CD4-positive, alpha-beta memory T cell (primary cell): ENCODE data around the gene OR10A2. TPM values are rescaled to one million over a fixed set of nuclear protein-coding genes. Genes with fewer than 3 reads are reported as not detected.
A peak's percentile ranks its signal among the peaks of the same experiment; 100 is the strongest.

ENCODE experiments used
- CTCF ChIA-PET: fragments of 350-600 bp; sonication (Branson Sonifier 250); formaldehyde crosslinking; loops from one replicate; lab custom pipeline; 2021; ENCODE audit warnings: inconsistent platforms; ENCODE audit not compliant: partially characterized antibody; lab: Charles Lee
- POLR2A ChIA-PET: fragments of 350-600 bp; sonication (Branson Sonifier 250); formaldehyde crosslinking; loops from one replicate; lab custom pipeline; 2021; ENCODE audit not compliant: partially characterized antibody; lab: Charles Lee
- DNase-seq, 5 donors: peaks; one replicate each; pipeline versions ENCODE4 v3.0.0 to v3.0.0-alpha.2; 2020 to 2022; ENCODE audit warnings: mixed read lengths in 1 of 5
- H3K27ac ChIP-seq: one replicate; pipeline ENCODE4 v1.7.0; 2013; ENCODE audit warnings: low read depth, low read length
- H3K27me3 ChIP-seq: 2 replicates; pipeline ENCODE4 v1.7.0; 2013; ENCODE audit warnings: mild to moderate bottlenecking, low read length, moderate library complexity; ENCODE audit not compliant: insufficient read depth
- H3K36me3 ChIP-seq: 2 replicates; pipeline ENCODE4 v1.7.0; 2013; ENCODE audit warnings: mild to moderate bottlenecking, low read length, moderate library complexity; ENCODE audit not compliant: insufficient read depth
- H3K4me1 ChIP-seq: 2 replicates; pipeline ENCODE4 v1.7.0; 2013; ENCODE audit warnings: mild to moderate bottlenecking, low read length, moderate library complexity; ENCODE audit not compliant: insufficient read depth
- H3K4me3 ChIP-seq, 2 donors: one replicate each; pipeline ENCODE4 v1.7.0; 2013; ENCODE audit warnings: low read length in 2 of 2, mild to moderate bottlenecking in 1 of 2
- H3K9me3 ChIP-seq, 2 donors: one replicate each; pipeline ENCODE4 v1.7.0; 2013; ENCODE audit warnings: low read length in 2 of 2, control low read depth in 1 of 2; ENCODE audit not compliant: control insufficient read depth in 1 of 2
- H3K27ac Mint-ChIP-seq, 7 donors: one replicate each; pipeline ENCODE4 v1.8.0; 2020 to 2021; ENCODE audit warnings: mixed read lengths in 7 of 7, mild to moderate bottlenecking in 6 of 7, inconsistent platforms in 3 of 7, moderate library complexity in 3 of 7
- H3K27me3 Mint-ChIP-seq, 2 donors: one replicate each; pipeline ENCODE4 v1.8.0; 2020 to 2021; ENCODE audit warnings: mixed read lengths in 2 of 2
- H3K36me3 Mint-ChIP-seq, 2 donors: one replicate each; pipeline ENCODE4 v1.8.0; 2020 to 2021; ENCODE audit warnings: mixed read lengths in 2 of 2, inconsistent platforms in 1 of 2, mild to moderate bottlenecking in 1 of 2
- H3K4me1 Mint-ChIP-seq, 4 donors: one replicate each; pipeline ENCODE4 v1.8.0; 2020 to 2021; ENCODE audit warnings: mixed read lengths in 4 of 4, mild to moderate bottlenecking in 1 of 4
- H3K4me3 Mint-ChIP-seq, 8 donors: one replicate each; pipeline ENCODE4 v1.8.0; 2020 to 2021; ENCODE audit warnings: mixed read lengths in 8 of 8, mild to moderate bottlenecking in 7 of 8, moderate library complexity in 6 of 8, inconsistent platforms in 3 of 8
- H3K9me3 Mint-ChIP-seq, 8 donors: one replicate each; pipeline ENCODE4 v1.8.0; 2020 to 2021; ENCODE audit warnings: mixed read lengths in 8 of 8, mild to moderate bottlenecking in 5 of 8, inconsistent platforms in 3 of 8, moderate library complexity in 1 of 8
- intact Hi-C: fragments of 100-400 bp; cut with micrococcal nuclease; formaldehyde crosslinking; loops from one replicate; pipeline ENCODE4 v1.15.1; 2023
- polyA plus RNA-seq, 2 donors: library from polyadenylated mRNA; unstranded; fragments of 300-500 nt; fragmentation: Illumina TruSeq; gene quantifications; one replicate each; pipeline ENCODE4 v1.2.3, GENCODE V29; 2021
- total RNA-seq, 2 experiments: library from RNA; stranded (reverse); gene quantifications; one replicate each; pipeline ENCODE4 v1.2.3, GENCODE V29; 2021

OR10A2 gene
- total and polyA plus RNA-seq, 4 experiments from 2014 or later, result not detected

- Mint-ChIP-seq H3K36me3 (no peaks in the 10 kb centered on the region), H3K27ac (peak within 1 kb of the TSS in 1 of 7 donors; percentile 45), H3K4me1 (peaks cover 0 to 2% (median 2%) of the 10 kb centered on the region in 4 donors), H3K4me3 (no peak within 1 kb of the TSS), H3K27me3 (peaks cover 23 to 25% of the 10 kb centered on the region in 2 donors), H3K9me3 (peaks cover 0 to 3% (median 0%) of the 10 kb centered on the region in 8 donors)
- Histone ChIP-seq H3K36me3 (no peaks in the 10 kb centered on the region), H3K4me3 (no peak within 1 kb of the TSS), H3K27ac (no peak within 1 kb of the TSS), H3K27me3 (peaks cover 3% of the 10 kb centered on the region), H3K9me3 (no peaks in the 10 kb centered on the region), H3K4me1 (no peaks in the 10 kb centered on the region)
- POLR2A ChIA-PET, result no interaction called here
- CTCF ChIA-PET, result no interaction called here
- intact Hi-C loops, result no loop called here
- DNase-seq, result no peak
Measured at GRCh38 chr11:6920702-6921101, 57.8 kb downstream of the OR10A2 start, which contains the start of gene OR2D3. Gene OR2D3, plus strand, starts transcription at chr11:6921002. Its CDS starts 0 bp downstream, at chr11:6921002.

Other genes with a start within 250 kb of the OR10A2 start
- 100 to 1,000 TPM; 194 to 198 TPM for gene TPP1, start 243.6 kb upstream of the OR10A2 start, total RNA-seq
- gene TPP1, start 243.6 kb upstream of the OR10A2 start, polyA plus RNA-seq, result 100 to 1,000 TPM; 103 to 144 TPM
- gene DCHS1, start 207.2 kb upstream of the OR10A2 start, total RNA-seq, result 1 to 10 TPM; 6.4 to 6.7 TPM
- 1 to 10 TPM in 1 of 2 donors, under 1 TPM in 1; 0.47 to 2.5 TPM for gene DCHS1, start 207.2 kb upstream of the OR10A2 start, polyA plus RNA-seq
- 10 to 100 TPM; 33.4 to 36.9 TPM for gene MRPL17, start 179.7 kb upstream of the OR10A2 start, total RNA-seq
- gene MRPL17, start 179.7 kb upstream of the OR10A2 start, polyA plus RNA-seq, result 10 to 100 TPM; 12.7 to 42.6 TPM
- not detected for gene OR2AG2, start 91.1 kb upstream of the OR10A2 start, total RNA-seq
- not detected for gene OR2AG2, start 91.1 kb upstream of the OR10A2 start, polyA plus RNA-seq
- not detected for gene OR2AG1, start 80.0 kb upstream of the OR10A2 start, total RNA-seq
- not detected for gene OR2AG1, start 80.0 kb upstream of the OR10A2 start, polyA plus RNA-seq
- not detected for gene OR6A2, start 63.4 kb upstream of the OR10A2 start, total RNA-seq
- not detected for gene OR6A2, start 63.4 kb upstream of the OR10A2 start, polyA plus RNA-seq
- gene OR10A5, start 17.4 kb upstream of the OR10A2 start, total RNA-seq, result not detected
- gene OR10A5, start 17.4 kb upstream of the OR10A2 start, polyA plus RNA-seq, result not detected
- gene OR10A4, start 13.6 kb downstream of the OR10A2 start, total RNA-seq, result not detected
- not detected for gene OR10A4, start 13.6 kb downstream of the OR10A2 start, polyA plus RNA-seq
- not detected for gene OR2D2, start 29.4 kb downstream of the OR10A2 start, total RNA-seq
- not detected for gene OR2D2, start 29.4 kb downstream of the OR10A2 start, polyA plus RNA-seq
- not detected for gene OR2D3, start 57.9 kb downstream of the OR10A2 start, total RNA-seq
- gene OR2D3, start 57.9 kb downstream of the OR10A2 start, polyA plus RNA-seq, result not detected
- not detected for gene ZNF215, start 63.4 kb downstream of the OR10A2 start, total RNA-seq
- gene ZNF215, start 63.4 kb downstream of the OR10A2 start, polyA plus RNA-seq, result not detected
- not detected for gene ZNF214, start 157.3 kb downstream of the OR10A2 start, total RNA-seq
- gene ZNF214, start 157.3 kb downstream of the OR10A2 start, polyA plus RNA-seq, result not detected
- not detected for gene NLRP14, start 157.4 kb downstream of the OR10A2 start, total RNA-seq
- not detected for gene NLRP14, start 157.4 kb downstream of the OR10A2 start, polyA plus RNA-seq
- not detected for gene RBMXL2, start 225.9 kb downstream of the OR10A2 start, total RNA-seq
- gene RBMXL2, start 225.9 kb downstream of the OR10A2 start, polyA plus RNA-seq, result not detected